PC-3 (cell line): ENCODE data around the gene FGFR3.

Experiments used
- EZH2 ChIP-seq: fragments of 300-600 bp; sonication (generic); IDR thresholded peaks from one replicate; pipeline ENCODE4 v1.6.1; 2017; ENCODE audit warnings: antibody characterized with exemption, mild to moderate bottlenecking, low read length; ENCODE audit not compliant: unreplicated experiment
- TF ChIP-seq, protein P1 (sequence below): fragments of 300-600 bp; sonication (generic); conservative IDR thresholded peaks from 2 replicates; pipeline ENCODE4 v1.5.1; 2017; ENCODE audit warnings: antibody characterized with exemption, low read depth, mild to moderate bottlenecking, low read length

DNA sequence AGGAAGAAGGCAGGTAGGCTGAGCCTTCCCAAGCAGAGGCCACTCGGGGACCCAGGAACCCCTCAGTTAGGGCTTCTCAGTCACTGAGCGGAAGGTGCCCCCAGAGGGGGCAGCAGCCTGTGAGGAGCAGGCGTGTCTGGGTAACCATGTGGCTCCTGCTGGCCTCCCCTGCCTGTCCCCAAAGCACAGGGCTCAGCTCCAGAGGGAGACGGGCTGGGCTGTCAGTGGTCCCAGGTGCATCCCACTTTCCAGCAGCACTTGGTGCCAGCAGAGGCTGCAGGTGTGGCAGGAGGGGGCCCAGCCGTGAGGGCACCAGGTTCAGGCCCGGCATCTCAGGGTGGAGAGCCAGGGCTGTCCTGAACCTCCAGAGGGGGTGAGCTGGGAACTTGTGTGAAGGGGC lies 49.1 kb upstream of the FGFR3 start:
- TF ChIP-seq, protein P1, sequence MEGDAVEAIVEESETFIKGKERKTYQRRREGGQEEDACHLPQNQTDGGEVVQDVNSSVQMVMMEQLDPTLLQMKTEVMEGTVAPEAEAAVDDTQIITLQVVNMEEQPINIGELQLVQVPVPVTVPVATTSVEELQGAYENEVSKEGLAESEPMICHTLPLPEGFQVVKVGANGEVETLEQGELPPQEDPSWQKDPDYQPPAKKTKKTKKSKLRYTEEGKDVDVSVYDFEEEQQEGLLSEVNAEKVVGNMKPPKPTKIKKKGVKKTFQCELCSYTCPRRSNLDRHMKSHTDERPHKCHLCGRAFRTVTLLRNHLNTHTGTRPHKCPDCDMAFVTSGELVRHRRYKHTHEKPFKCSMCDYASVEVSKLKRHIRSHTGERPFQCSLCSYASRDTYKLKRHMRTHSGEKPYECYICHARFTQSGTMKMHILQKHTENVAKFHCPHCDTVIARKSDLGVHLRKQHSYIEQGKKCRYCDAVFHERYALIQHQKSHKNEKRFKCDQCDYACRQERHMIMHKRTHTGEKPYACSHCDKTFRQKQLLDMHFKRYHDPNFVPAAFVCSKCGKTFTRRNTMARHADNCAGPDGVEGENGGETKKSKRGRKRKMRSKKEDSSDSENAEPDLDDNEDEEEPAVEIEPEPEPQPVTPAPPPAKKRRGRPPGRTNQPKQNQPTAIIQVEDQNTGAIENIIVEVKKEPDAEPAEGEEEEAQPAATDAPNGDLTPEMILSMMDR, result no peak
- no peak for TF ChIP-seq EZH2
